Hematopoietic multipotent progenitor cell treated with erythropoietin and hydrocortisone succinate and interleukin-3 and kit ligand, for 17 days (in vitro differentiated cells): ENCODE measurements around the gene UHMK1.
A peak's percentile ranks its signal among the peaks of the same experiment; 100 is the strongest.

Experiments
- DNase-seq: peaks from one replicate; pipeline ENCODE4 v3.0.0-alpha.2; 2015; ENCODE audit warnings: low spot score

The UHMK1 gene

GRCh38 chr1:162530307-162530987 lies 32.8 kb downstream of the UHMK1 start:
- DNase-seq = no peak

GRCh38 chr1:162530988-162531319 lies 33.3 kb downstream of the UHMK1 start:
- DNase-seq = no peak

GRCh38 chr1:162535501-162535900 lies 37.9 kb downstream of the UHMK1 start:
- DNase-seq = no peak

- no peak for DNase-seq
Observed at GRCh38 chr1:162536511-162536910, 38.9 kb downstream of the UHMK1 start.

GRCh38 chr1:162537216-162537615 lies 39.6 kb downstream of the UHMK1 start:
- DNase-seq = no peak

- no peak for DNase-seq
Observed at GRCh38 chr1:162538815-162539431, 41.3 kb downstream of the UHMK1 start.

GRCh38 chr1:162541619-162542141 lies 44.1 kb downstream of the UHMK1 start:
- DNase-seq = no peak

- DNase-seq = no peak
Observed at GRCh38 chr1:162543228-162543627, 45.6 kb downstream of the UHMK1 start.

- DNase-seq = no peak
Observed at GRCh38 chr1:162548170-162548569, 50.6 kb downstream of the UHMK1 start.

GRCh38 chr1:162549001-162549400 lies 51.4 kb downstream of the UHMK1 start:
- no peak for DNase-seq

GRCh38 chr1:162550925-162551324 lies 53.3 kb downstream of the UHMK1 start:
- DNase-seq = no peak

- DNase-seq = no peak
Observed at GRCh38 chr1:162551969-162552683, 54.5 kb downstream of the UHMK1 start.

- DNase-seq = no peak
Observed at GRCh38 chr1:162552684-162553252, 55.1 kb downstream of the UHMK1 start.

- no peak for DNase-seq
Observed at GRCh38 chr1:162554258-162554657, 56.6 kb downstream of the UHMK1 start.

GRCh38 chr1:162557536-162557935 lies 59.9 kb downstream of the UHMK1 start:
- DNase-seq = no peak

- no peak for DNase-seq
Observed at GRCh38 chr1:162560303-162561036, 62.9 kb downstream of the UHMK1 start.

- DNase-seq = peak; percentile 90
Observed at GRCh38 chr1:162561037-162561615, 63.5 kb downstream of the UHMK1 start.

GRCh38 chr1:162561616-162562469 lies 64.2 kb downstream of the UHMK1 start, which contains the start of gene UAP1:
Gene UAP1, plus strand, starts transcription at chr1:162561722. Its CDS starts 4,347 bp downstream, at chr1:162566069.
- no peak for DNase-seq

- DNase-seq = no peak
Observed at GRCh38 chr1:162562470-162562828, 64.8 kb downstream of the UHMK1 start.

- no peak for DNase-seq
Observed at GRCh38 chr1:162564762-162565218, 67.2 kb downstream of the UHMK1 start.

GRCh38 chr1:162565460-162565859 lies 67.8 kb downstream of the UHMK1 start:
- no peak for DNase-seq
